Epithelial cell of proximal tubule (primary cell): ENCODE measurements around the gene B3GNT5. TPM values are rescaled to one million over a fixed set of nuclear protein-coding genes. Genes with fewer than 3 reads are reported as not detected.

Experiments
- DNase-seq: peaks from one replicate; pipeline ENCODE4 v3.0.0-alpha.2; 2011; ENCODE audit warnings: low read depth
- H3K4me3 ChIP-seq: 2 replicates; pipeline ENCODE4 v1.5.1; 2011; ENCODE audit warnings: low read depth, mild to moderate bottlenecking, low read length
- total RNA-seq: library from RNA; depleted of rRNA; stranded (reverse); fragments of >200 nt; gene quantifications from 2 replicates; pipeline ENCODE4 v1.2.3, GENCODE V29; 2015
- TF ChIP-seq, protein P1 (sequence below): conservative IDR thresholded peaks from 2 replicates; pipeline ENCODE4 v1.5.1; 2012; ENCODE audit warnings: low read depth, mild to moderate bottlenecking, low read length

Gene B3GNT5
- total RNA-seq, 1 donor from 2014 or later, result 17.2 TPM

- H3K4me3 ChIP-seq, result no peak overlapping the region
- TF ChIP-seq, protein P1, sequence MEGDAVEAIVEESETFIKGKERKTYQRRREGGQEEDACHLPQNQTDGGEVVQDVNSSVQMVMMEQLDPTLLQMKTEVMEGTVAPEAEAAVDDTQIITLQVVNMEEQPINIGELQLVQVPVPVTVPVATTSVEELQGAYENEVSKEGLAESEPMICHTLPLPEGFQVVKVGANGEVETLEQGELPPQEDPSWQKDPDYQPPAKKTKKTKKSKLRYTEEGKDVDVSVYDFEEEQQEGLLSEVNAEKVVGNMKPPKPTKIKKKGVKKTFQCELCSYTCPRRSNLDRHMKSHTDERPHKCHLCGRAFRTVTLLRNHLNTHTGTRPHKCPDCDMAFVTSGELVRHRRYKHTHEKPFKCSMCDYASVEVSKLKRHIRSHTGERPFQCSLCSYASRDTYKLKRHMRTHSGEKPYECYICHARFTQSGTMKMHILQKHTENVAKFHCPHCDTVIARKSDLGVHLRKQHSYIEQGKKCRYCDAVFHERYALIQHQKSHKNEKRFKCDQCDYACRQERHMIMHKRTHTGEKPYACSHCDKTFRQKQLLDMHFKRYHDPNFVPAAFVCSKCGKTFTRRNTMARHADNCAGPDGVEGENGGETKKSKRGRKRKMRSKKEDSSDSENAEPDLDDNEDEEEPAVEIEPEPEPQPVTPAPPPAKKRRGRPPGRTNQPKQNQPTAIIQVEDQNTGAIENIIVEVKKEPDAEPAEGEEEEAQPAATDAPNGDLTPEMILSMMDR, result no peak
- no peak for DNase-seq
These were observed 64.2 kb downstream of the B3GNT5 start for GRCh38 chr3:183317271-183317670.

GRCh38 chr3:183317886-183318865, 65.1 kb downstream of the B3GNT5 start:
- TF ChIP-seq, protein P1, result no peak
- DNase-seq, result no peak
- no peak overlapping the region for H3K4me3 ChIP-seq

DNA sequence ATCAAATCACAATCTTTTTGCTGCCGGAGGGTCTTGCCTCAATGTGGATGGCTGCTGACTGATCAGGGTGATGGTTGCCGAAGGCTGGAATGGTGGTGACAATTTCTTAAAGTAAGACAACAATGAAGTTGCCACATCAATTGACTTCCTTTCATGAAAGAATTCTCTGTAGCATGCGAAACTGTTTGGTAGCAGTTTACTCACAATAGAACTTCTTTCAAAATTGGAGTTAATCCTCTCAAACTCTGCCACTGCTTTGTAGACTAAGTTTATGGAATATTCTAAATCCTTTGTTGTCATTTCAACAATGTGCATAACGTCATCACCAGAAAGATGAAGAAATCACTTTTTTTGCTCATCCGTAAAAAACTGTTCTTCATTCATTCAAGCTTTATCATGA, 65.8 kb downstream of the B3GNT5 start:
- no peak for DNase-seq
- TF ChIP-seq, protein P1, result no peak

DNA sequence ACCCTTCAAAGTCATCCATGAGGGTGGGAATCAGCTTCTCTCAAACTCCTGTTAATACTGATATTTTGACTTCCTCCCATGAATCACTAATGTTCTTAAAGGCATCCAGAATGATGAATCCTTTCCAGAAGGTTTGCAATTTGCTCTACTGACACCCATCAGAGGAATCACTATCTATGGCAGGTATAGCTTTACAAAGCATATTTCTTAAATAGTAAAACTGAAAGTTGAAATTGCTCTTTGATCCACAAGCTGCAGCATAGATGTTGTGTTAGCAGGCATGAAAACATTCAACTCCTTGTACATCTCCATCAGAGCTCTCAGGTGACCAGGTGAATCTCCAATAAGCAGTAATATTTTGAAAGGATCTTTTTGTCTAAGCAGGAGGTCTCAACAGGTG, 66.3 kb downstream of the B3GNT5 start:
- TF ChIP-seq, protein P1, result no peak
- no peak overlapping the region for H3K4me3 ChIP-seq
- no peak for DNase-seq

More for the DNA sequence above, 65.8 kb downstream of the B3GNT5 start:
- no peak overlapping the region for H3K4me3 ChIP-seq

Other genes starting within 250 kb of the B3GNT5 start
- 12.0 and 26.0 TPM in 2 replicates for gene MCCC1, start 153.8 kb upstream of the B3GNT5 start, total RNA-seq
- 0.92 and 0.94 TPM in 2 replicates for gene LAMP3, start 90.5 kb upstream of the B3GNT5 start, total RNA-seq
- 0.58 and 0.87 TPM in 2 replicates for gene MCF2L2, start 175.4 kb downstream of the B3GNT5 start, total RNA-seq